K562 (cell line): ENCODE measurements around the gene MBP.

Source experiments
- ARID4B ChIP-seq: sonication (generic); formaldehyde crosslinking; IDR thresholded peaks from 2 replicates; pipeline ENCODE4 v1.8.0; 2022; ENCODE audit warnings: mild to moderate bottlenecking, missing genetic modification reagents
- CTCF ChIP-seq, 3 experiments: IDR thresholded peaks in 2 of 3; conservative IDR thresholded peaks in 1 of 3; 2 replicates each; pipeline ENCODE4 v1.5.1; 2011 to 2012; ENCODE audit warnings: low read length in 3 of 3, mild to moderate bottlenecking in 3 of 3, control low read depth in 2 of 3, improper control_type of control experiment in 1 of 3, inconsistent platforms in 1 of 3, low read depth in 1 of 3, mixed read lengths in 1 of 3, moderate library complexity in 1 of 3; ENCODE audit not compliant: insufficient read depth in 2 of 3
- DPF2 ChIP-seq: fragments of 450-650 bp; IDR thresholded peaks from 2 replicates; pipeline ENCODE4 v1.6.1; 2016
- E2F5 ChIP-seq: sonication (generic); formaldehyde crosslinking; IDR thresholded peaks from 2 replicates; pipeline ENCODE4 v1.8.0; 2022; ENCODE audit warnings: mild to moderate bottlenecking, missing genetic modification reagents
- ETV6 ChIP-seq, 3 experiments: fragments of 150-350 bp in 1 of 3; sonication (generic) in 1 of 3; formaldehyde crosslinking in 1 of 3; IDR thresholded peaks; 2 replicates each; pipeline versions ENCODE4 v1.6.1 to v1.8.0; 2014 to 2022; ENCODE audit warnings: borderline replicate concordance in 2 of 3, low read depth in 2 of 3, antibody characterized with exemption in 1 of 3, low read length in 1 of 3, mild to moderate bottlenecking in 1 of 3, missing genetic modification reagents in 1 of 3
- GTF2A2 ChIP-seq: IDR thresholded peaks from 2 replicates; pipeline ENCODE4 v1.6.1; 2016; ENCODE audit warnings: mild to moderate bottlenecking, missing genetic modification characterization, missing compliant biosample characterization
- HNRNPUL1 ChIP-seq: fragments of 200-400 bp; formaldehyde crosslinking; IDR thresholded peaks from 2 replicates; pipeline ENCODE4 v1.6.1; 2017; ENCODE audit warnings: low read length
- MAX ChIP-seq: sonication (generic); formaldehyde crosslinking; IDR thresholded peaks from 2 replicates; pipeline ENCODE4 v1.9.0; 2022; ENCODE audit warnings: mild to moderate bottlenecking, missing genetic modification reagents
- NCOA2 ChIP-seq, 2 experiments: fragments of 450-650 bp; IDR thresholded peaks; 2 replicates each; pipeline ENCODE4 v1.6.1; 2018; ENCODE audit warnings: mild to moderate bottlenecking in 2 of 2, moderate library complexity in 1 of 2; ENCODE audit not compliant: partially characterized antibody in 2 of 2
- POLR2AphosphoS5 ChIP-seq: IDR thresholded peaks from 2 replicates; pipeline ENCODE4 v1.6.1; 2011; ENCODE audit warnings: mild to moderate bottlenecking, low read depth, low read length, moderate library complexity; ENCODE audit not compliant: control insufficient read depth, insufficient read depth
- POLR3A ChIP-seq: IDR thresholded peaks from 2 replicates; pipeline ENCODE4 v1.6.1; 2011; ENCODE audit warnings: borderline replicate concordance, mild to moderate bottlenecking, moderate library complexity; ENCODE audit not compliant: insufficient read length, insufficient read depth; ENCODE audit errors: extremely low read depth
- TAF1 ChIP-seq: IDR thresholded peaks from 2 replicates; pipeline ENCODE4 v1.6.1; 2011; ENCODE audit warnings: mild to moderate bottlenecking, low read length, moderate library complexity; ENCODE audit not compliant: insufficient read depth, control insufficient read depth, severe bottlenecking; ENCODE audit errors: extremely low read depth
- ZC3H4 ChIP-seq: sonication (generic); formaldehyde crosslinking; IDR thresholded peaks from 2 replicates; pipeline ENCODE4 v1.9.0; 2021; ENCODE audit warnings: missing genetic modification reagents, borderline replicate concordance
- ZNF431 ChIP-seq: sonication (generic); formaldehyde crosslinking; IDR thresholded peaks from 2 replicates; pipeline ENCODE4 v1.8.0; 2022; ENCODE audit warnings: mild to moderate bottlenecking, missing genetic modification reagents

- TF ChIP-seq DPF2 = no peak
- no peak for TF ChIP-seq TAF1
- TF ChIP-seq ETV6 (IDR thresholded peaks at IDR 0.05; ENCODE audit: borderline replicate concordance in 1 of 2, low read depth in 2 of 2, low read length in 1 of 2) = no peak
- no peak for TF ChIP-seq ETV6 (CRISPR knock-in tag; IDR thresholded peaks at IDR 0.05; ENCODE audit: borderline replicate concordance)
- no peak for TF ChIP-seq CTCF (IDR thresholded peaks at IDR 0.05 in 2 of 3, conservative IDR thresholded peaks at IDR 0.05 in 1 of 3; ENCODE audit: insufficient read depth in 2 of 3, low read depth in 1 of 3, low read length in 3 of 3)
- TF ChIP-seq ZNF431 (CRISPR knock-in tag) = no peak
- no peak for TF ChIP-seq MAX (CRISPR knock-in tag)
- TF ChIP-seq E2F5 = no peak
- no peak for TF ChIP-seq POLR2AphosphoS5
- no peak for TF ChIP-seq ZC3H4 (CRISPR knock-in tag)
- no peak for TF ChIP-seq POLR3A
- TF ChIP-seq GTF2A2 (tag) = no peak
- TF ChIP-seq NCOA2 (IDR thresholded peaks at IDR 0.05; ENCODE audit: partially characterized antibody in 2 of 2) = no peak
- no peak for TF ChIP-seq ARID4B (CRISPR knock-in tag)
- TF ChIP-seq HNRNPUL1 = no peak
These were observed 29.4 kb upstream of the MBP start for GRCh38 chr18:77161961-77162360.
